Tibial nerve (tissue), 4 donors: ENCODE data around the gene HMX2. TPM values are rescaled to one million over a fixed set of nuclear protein-coding genes. Genes with fewer than 3 reads are reported as not detected.

Source experiments
- DNase-seq, 2 donors: peaks; one replicate each; pipeline ENCODE4 v3.0.0-alpha.2; 2019; ENCODE audit warnings: low spot score in 2 of 2
- H3K27ac ChIP-seq, 4 donors: fragments of 200-600 bp; sonication (generic) in 3 of 4; one replicate each; pipeline ENCODE4 v1.5.1; 2017 to 2019; ENCODE audit warnings: mild to moderate bottlenecking in 1 of 4
- H3K27me3 ChIP-seq, 2 donors: fragments of 200-600 bp; sonication (generic) in 1 of 2; one replicate each; pipeline versions ENCODE4 v1.5.1 to v1.6.0; 2017 to 2019
- H3K36me3 ChIP-seq, 3 donors: fragments of 200-600 bp; sonication (generic); one replicate each; pipeline ENCODE4 v1.5.1; 2018 to 2019
- H3K4me1 ChIP-seq, 4 donors: fragments of 200-600 bp; sonication (generic) in 3 of 4; one replicate each; pipeline ENCODE4 v1.5.1; 2017 to 2019
- H3K4me3 ChIP-seq, 4 donors: fragments of 200-600 bp; sonication (generic) in 3 of 4; one replicate each; pipeline ENCODE4 v1.5.1; 2017 to 2019; ENCODE audit warnings: mild to moderate bottlenecking in 1 of 4, moderate library complexity in 1 of 4
- H3K9me3 ChIP-seq, 4 donors: fragments of 200-600 bp; sonication (generic) in 3 of 4; one replicate each; pipeline ENCODE4 v1.5.1; 2017 to 2019
- EP300 ChIP-seq, 2 donors: sonication (generic); formaldehyde crosslinking; IDR thresholded peaks; one replicate each; pipeline ENCODE4 v1.6.1; 2017; ENCODE audit warnings: antibody characterized with exemption in 2 of 2, mild to moderate bottlenecking in 1 of 2
- POLR2A ChIP-seq, 2 donors: fragments of 450-650 bp; IDR thresholded peaks; one replicate each; pipeline ENCODE4 v1.6.1; 2017; ENCODE audit warnings: antibody characterized with exemption in 2 of 2, mild to moderate bottlenecking in 2 of 2, moderate library complexity in 2 of 2
- WGBS, 2 donors: methylation state at CpG; one replicate each; pipeline ENCODE4 v1.1.5; 2018; 5-methylcytosine and 5-hydroxymethylcytosine counted together
- total RNA-seq, 4 donors: library from RNA; depleted of rRNA; stranded (reverse); fragments of >200 nt; gene quantifications; one replicate each; pipeline ENCODE4 v1.1.0, GENCODE V29; 2016
- TF ChIP-seq, protein P1 (sequence below), 5 experiments: fragments of 200-600 bp in 3 of 5; fragments of 450-650 bp in 2 of 5; sonication (generic) in 3 of 5; IDR thresholded peaks; one replicate each; pipeline ENCODE4 v1.5.1; 2016 to 2019; ENCODE audit warnings: antibody characterized with exemption in 5 of 5, mild to moderate bottlenecking in 3 of 5, moderate library complexity in 2 of 5

The HMX2 gene, protein sequence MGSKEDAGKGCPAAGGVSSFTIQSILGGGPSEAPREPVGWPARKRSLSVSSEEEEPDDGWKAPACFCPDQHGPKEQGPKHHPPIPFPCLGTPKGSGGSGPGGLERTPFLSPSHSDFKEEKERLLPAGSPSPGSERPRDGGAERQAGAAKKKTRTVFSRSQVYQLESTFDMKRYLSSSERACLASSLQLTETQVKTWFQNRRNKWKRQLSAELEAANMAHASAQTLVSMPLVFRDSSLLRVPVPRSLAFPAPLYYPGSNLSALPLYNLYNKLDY
- not detected for total RNA-seq

DNA sequence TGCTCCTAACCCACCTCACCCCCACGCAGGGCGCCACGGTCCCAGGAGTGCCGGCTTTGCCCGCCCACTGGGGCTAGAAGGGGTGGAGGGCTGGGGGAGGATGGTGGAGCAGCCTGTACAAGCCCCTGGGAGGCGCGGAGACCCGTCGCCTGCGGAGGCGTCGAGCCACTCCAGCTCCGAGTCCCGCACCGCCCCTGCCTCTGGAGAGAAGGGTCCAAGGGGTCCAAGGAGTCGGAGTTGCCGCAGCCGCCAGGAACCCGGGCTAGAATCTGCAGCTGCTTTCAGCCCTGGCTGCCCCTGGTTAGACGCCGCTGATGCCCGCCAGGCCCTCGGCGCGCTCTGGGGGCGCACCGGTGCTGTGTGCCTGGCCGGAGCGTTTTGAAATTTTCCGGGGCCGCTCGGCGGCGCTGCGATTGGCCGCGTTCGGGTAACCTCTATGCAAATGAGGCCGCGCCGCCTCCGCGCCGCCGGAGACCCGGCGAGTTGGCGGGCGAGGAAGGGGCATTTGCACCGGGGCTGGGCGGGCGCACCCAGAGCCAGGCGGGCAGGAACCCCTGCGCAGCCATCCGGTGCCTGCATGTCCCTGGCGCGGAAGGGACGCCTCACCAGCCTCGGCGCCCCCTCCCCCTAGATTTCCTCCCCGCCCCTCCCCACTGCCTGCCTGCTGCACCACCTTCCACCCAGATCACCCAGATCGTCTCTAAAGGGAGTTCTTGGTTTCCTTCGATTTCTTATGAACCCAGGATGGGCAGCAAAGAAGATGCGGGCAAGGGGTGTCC, at the start of gene HMX2:
TSS of gene HMX2 (plus strand) at position 502 of the 779 bp plus-strand sequence. CDS start at position 745, 243 bp downstream.
- DNase-seq, result no peak
- no peak within 1 kb of the TSS for H3K4me3 ChIP-seq
- H3K36me3 ChIP-seq, result no peaks in the 10 kb centered on the region
- TF ChIP-seq, protein P1, sequence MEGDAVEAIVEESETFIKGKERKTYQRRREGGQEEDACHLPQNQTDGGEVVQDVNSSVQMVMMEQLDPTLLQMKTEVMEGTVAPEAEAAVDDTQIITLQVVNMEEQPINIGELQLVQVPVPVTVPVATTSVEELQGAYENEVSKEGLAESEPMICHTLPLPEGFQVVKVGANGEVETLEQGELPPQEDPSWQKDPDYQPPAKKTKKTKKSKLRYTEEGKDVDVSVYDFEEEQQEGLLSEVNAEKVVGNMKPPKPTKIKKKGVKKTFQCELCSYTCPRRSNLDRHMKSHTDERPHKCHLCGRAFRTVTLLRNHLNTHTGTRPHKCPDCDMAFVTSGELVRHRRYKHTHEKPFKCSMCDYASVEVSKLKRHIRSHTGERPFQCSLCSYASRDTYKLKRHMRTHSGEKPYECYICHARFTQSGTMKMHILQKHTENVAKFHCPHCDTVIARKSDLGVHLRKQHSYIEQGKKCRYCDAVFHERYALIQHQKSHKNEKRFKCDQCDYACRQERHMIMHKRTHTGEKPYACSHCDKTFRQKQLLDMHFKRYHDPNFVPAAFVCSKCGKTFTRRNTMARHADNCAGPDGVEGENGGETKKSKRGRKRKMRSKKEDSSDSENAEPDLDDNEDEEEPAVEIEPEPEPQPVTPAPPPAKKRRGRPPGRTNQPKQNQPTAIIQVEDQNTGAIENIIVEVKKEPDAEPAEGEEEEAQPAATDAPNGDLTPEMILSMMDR (IDR thresholded peaks at IDR 0.05), result no peak
- TF ChIP-seq POLR2A (IDR thresholded peaks at IDR 0.05) (no peak), EP300 (IDR thresholded peaks at IDR 0.05) (no peak)
- no peak within 1 kb of the TSS for H3K27ac ChIP-seq
- peaks cover 0 to 100% of the 10 kb centered on the region in 2 donors for H3K27me3 ChIP-seq
- H3K4me1 ChIP-seq, result peaks cover 0 to 84% (median 36%) of the 10 kb centered on the region in 4 donors
- WGBS, 2 donors, result 1 to 2% methylated on average over 15 to 43 of the region's 64 CpGs
- H3K9me3 ChIP-seq, result no peaks in the 10 kb centered on the region

DNA sequence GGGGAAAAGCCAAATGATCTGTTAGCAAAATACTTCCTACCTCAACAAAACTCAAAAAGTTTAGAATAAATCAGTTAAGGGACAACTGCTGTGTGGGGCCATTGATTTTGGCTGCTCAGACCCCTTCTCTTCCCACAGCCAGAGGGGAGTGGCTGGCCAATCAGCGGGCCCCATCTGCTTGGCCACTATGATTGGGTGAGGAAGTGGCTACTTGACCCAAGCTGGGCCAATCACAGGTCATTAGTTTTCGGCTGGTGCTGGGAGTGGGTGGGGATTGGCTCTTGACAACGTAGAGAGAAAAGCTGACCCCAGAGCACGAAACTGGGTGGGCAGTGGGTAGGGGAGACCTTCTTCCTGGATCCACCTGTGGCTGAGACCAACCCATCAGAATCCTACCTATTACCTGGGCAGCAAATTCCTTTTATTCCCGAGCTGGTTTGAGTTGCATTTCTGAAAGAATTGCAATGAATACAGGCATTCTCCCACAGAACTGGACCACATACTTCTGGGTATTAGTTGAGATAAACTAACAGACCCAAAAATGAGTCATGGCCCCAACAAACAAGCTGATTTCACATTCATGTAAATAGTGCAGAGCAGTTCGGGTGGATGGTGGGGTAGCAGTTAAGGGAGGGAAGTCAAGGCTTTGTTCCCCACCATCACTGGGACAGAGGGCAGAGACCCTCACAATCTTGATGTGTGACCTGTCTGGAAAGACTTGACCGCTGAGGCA, 47.7 kb upstream of the HMX2 start:
- TF ChIP-seq, protein P1 (IDR thresholded peaks at IDR 0.05), result no peak
- no peak for TF ChIP-seq POLR2A (IDR thresholded peaks at IDR 0.05)
- TF ChIP-seq EP300 (IDR thresholded peaks at IDR 0.05), result no peak
- H3K27me3 ChIP-seq, result no peaks in the 10 kb centered on the region
- no peaks in the 10 kb centered on the region for H3K9me3 ChIP-seq
- H3K4me1 ChIP-seq, result no peaks in the 10 kb centered on the region
- H3K36me3 ChIP-seq, result no peaks in the 10 kb centered on the region
- WGBS, 2 donors, result 82% methylated on average over 7 of the region's 7 CpGs
- H3K4me3 ChIP-seq, result no peak overlapping the region
- no peak for DNase-seq
- H3K27ac ChIP-seq, result no peak overlapping the region

DNA sequence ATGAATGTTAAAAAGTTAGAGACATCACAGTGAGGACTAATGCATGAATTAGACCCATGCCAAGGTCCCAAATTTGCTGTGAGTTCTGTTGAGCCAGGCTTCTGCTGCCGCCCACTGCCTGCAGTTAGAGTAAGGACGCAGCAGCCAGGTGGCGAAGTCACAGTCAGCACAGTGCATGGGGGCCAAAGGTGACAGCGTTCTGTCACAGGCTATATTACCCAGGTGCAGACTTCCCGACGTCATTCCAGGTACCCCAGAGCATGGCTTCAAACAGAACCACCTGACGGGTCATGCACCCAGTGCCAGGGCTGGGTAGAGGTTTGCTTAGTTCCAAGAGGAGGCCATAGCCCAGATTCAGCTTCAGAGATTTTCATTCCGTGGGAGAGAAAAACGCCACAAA, 46.1 kb upstream of the HMX2 start:
- Histone ChIP-seq H3K4me3 (no peak overlapping the region), H3K36me3 (no peaks in the 10 kb centered on the region), H3K27ac (no peak overlapping the region), H3K9me3 (no peaks in the 10 kb centered on the region), H3K27me3 (no peaks in the 10 kb centered on the region), H3K4me1 (no peaks in the 10 kb centered on the region)
- WGBS, 2 donors, result 60 to 62% methylated on average over 9 of the region's 9 CpGs
- DNase-seq, result no peak
- TF ChIP-seq EP300 (IDR thresholded peaks at IDR 0.05) (no peak), POLR2A (IDR thresholded peaks at IDR 0.05) (no peak)
- TF ChIP-seq, protein P1 (IDR thresholded peaks at IDR 0.05), result no peak

- TF ChIP-seq POLR2A (IDR thresholded peaks at IDR 0.05) (no peak), EP300 (IDR thresholded peaks at IDR 0.05) (no peak)
- TF ChIP-seq, protein P1 (IDR thresholded peaks at IDR 0.05), result no peak
- Histone ChIP-seq H3K4me3 (no peak overlapping the region), H3K27ac (no peak overlapping the region), H3K9me3 (no peaks in the 10 kb centered on the region), H3K36me3 (no peaks in the 10 kb centered on the region), H3K4me1 (no peaks in the 10 kb centered on the region), H3K27me3 (no peaks in the 10 kb centered on the region)
- no peak for DNase-seq
- 49 to 71% methylated on average over 1 to 2 of the region's 2 CpGs for WGBS, 2 donors
These were observed 45.3 kb upstream of the HMX2 start for GRCh38 chr10:123102673-123103072.
